Bronchial epithelial cell (primary cell): ENCODE measurements around the gene SNX30. TPM values are rescaled to one million over a fixed set of nuclear protein-coding genes. Genes with fewer than 3 reads are reported as not detected.

ENCODE experiments used
- DNase-seq: peaks from one replicate; pipeline ENCODE4 v3.0.0-alpha.2; 2010; ENCODE audit warnings: low read depth
- FAIRE-seq: peaks from 2 replicates; lab custom pipeline; 2011; peaks lifted over from hg19 to GRCh38; lab: Jason Lieb, UNC
- H3K27me3 ChIP-seq: 2 replicates; pipeline ENCODE4 v1.5.1; 2011; ENCODE audit warnings: low read length; ENCODE audit not compliant: control insufficient read depth, insufficient read depth
- H3K36me3 ChIP-seq: 2 replicates; pipeline ENCODE4 v1.5.1; 2011; ENCODE audit warnings: low read length; ENCODE audit not compliant: control insufficient read depth, insufficient read depth
- H3K4me3 ChIP-seq: 2 replicates; pipeline ENCODE4 v1.5.1; 2011; ENCODE audit warnings: mild to moderate bottlenecking, low read depth, low read length, control low read depth
- CTCF ChIP-seq: IDR thresholded peaks from 2 replicates; pipeline ENCODE4 v1.5.1; 2011; ENCODE audit warnings: mild to moderate bottlenecking, moderate library complexity, low read length, control low read depth, inconsistent platforms; ENCODE audit not compliant: insufficient read depth, severe bottlenecking
- total RNA-seq: library from RNA; depleted of rRNA; stranded (reverse); fragments of >200 nt; gene quantifications from 2 replicates; pipeline ENCODE4 v1.2.1, GENCODE V29; 2014

Gene SNX30
- total RNA-seq, 1 donor from 2014 or later, result 13.2 TPM

- DNase-seq, result no peak
- no peak for FAIRE-seq
- Histone ChIP-seq H3K36me3 (no peaks in the 10 kb centered on the region), H3K4me3 (no peak overlapping the region), H3K27me3 (no peaks in the 10 kb centered on the region)
- TF ChIP-seq CTCF, result no peak
Observed at GRCh38 chr9:112771359-112772214, 21.0 kb downstream of the SNX30 start.

GRCh38 chr9:112772215-112772509 lies 21.6 kb downstream of the SNX30 start:
- Histone ChIP-seq H3K4me3 (no peak overlapping the region), H3K27me3 (no peaks in the 10 kb centered on the region), H3K36me3 (no peaks in the 10 kb centered on the region)
- FAIRE-seq, result no peak
- no peak for TF ChIP-seq CTCF
- DNase-seq, result no peak

- DNase-seq, result no peak
- no peak for FAIRE-seq
Observed at GRCh38 chr9:112772551-112772950, 22.0 kb downstream of the SNX30 start.

GRCh38 chr9:112774006-112774996 lies 23.7 kb downstream of the SNX30 start:
- Histone ChIP-seq H3K27me3 (no peaks in the 10 kb centered on the region), H3K4me3 (no peak overlapping the region), H3K36me3 (no peaks in the 10 kb centered on the region)
- DNase-seq (peak; percentile 68), FAIRE-seq (no peak)
- TF ChIP-seq CTCF, result no peak

More at GRCh38 chr9:112772551-112772950, 22.0 kb downstream of the SNX30 start:
- H3K36me3 ChIP-seq, result no peaks in the 10 kb centered on the region
- H3K4me3 ChIP-seq, result no peak overlapping the region
- H3K27me3 ChIP-seq, result no peaks in the 10 kb centered on the region
- TF ChIP-seq CTCF, result no peak

GRCh38 chr9:112777914-112778313 lies 27.4 kb downstream of the SNX30 start:
- FAIRE-seq, result no peak
- TF ChIP-seq CTCF, result no peak

More at GRCh38 chr9:112777914-112778313, 27.4 kb downstream of the SNX30 start:
- Histone ChIP-seq H3K4me3 (no peak overlapping the region), H3K27me3 (no peaks in the 10 kb centered on the region), H3K36me3 (no peaks in the 10 kb centered on the region)
- peak; percentile 33 for DNase-seq
